Adipose tissue (tissue), 3 donors: ENCODE results near the gene TBX18. TPM values are rescaled to one million over a fixed set of nuclear protein-coding genes. Genes with fewer than 3 reads are reported as not detected.

Source experiments
- H3K27ac ChIP-seq: one replicate; pipeline ENCODE4 v1.5.1; 2013; ENCODE audit warnings: low read depth, low read length
- WGBS, 3 donors: extraction: QIAGEN DNeasy Blood & Tissue Kit; methylation state at CpG; one replicate each; pipeline ENCODE4 v1.1.7; 2013; 5-methylcytosine and 5-hydroxymethylcytosine counted together
- polyA plus RNA-seq, 3 donors: library from polyadenylated mRNA; stranded (reverse); fragments of 200-250 nt; gene quantifications; one replicate each; pipeline ENCODE4 v1.2.3, GENCODE V29; 2013
- donor health status: healthy with polysubstance abuse.
- donor health status: Bipolar disorder and iron deficiency.
- donor health status: healthy.

The TBX18 gene
- polyA plus RNA-seq, 3 donors, result 0.47 to 7.6 (median 4.5) TPM

GRCh38 chr6:84762220-84763002 is 2.0 kb downstream of the TBX18 start:
- WGBS, 3 donors, result 4 to 12% (median 6%) methylated on average over 40 of the region's 40 CpGs

GRCh38 chr6:84758486-84758885 is 5.9 kb downstream of the TBX18 start:
- H3K27ac ChIP-seq, result no peak overlapping the region

More at GRCh38 chr6:84762220-84763002, 2.0 kb downstream of the TBX18 start:
- no peak overlapping the region for H3K27ac ChIP-seq

GRCh38 chr6:84756877-84757276 is 7.5 kb downstream of the TBX18 start:
- no peak overlapping the region for H3K27ac ChIP-seq
- 79 to 83% (median 82%) methylated on average over 6 of the region's 6 CpGs for WGBS, 3 donors

GRCh38 chr6:84756466-84756865 is 7.9 kb downstream of the TBX18 start:
- H3K27ac ChIP-seq, result no peak overlapping the region
- WGBS, 3 donors, result 70 to 86% (median 85%) methylated on average over 7 of the region's 7 CpGs

- WGBS, 3 donors, result 41 to 55% (median 42%) methylated on average over 1 of the region's 1 CpG
Measured at GRCh38 chr6:84753173-84753572, 11.2 kb downstream of the TBX18 start.

GRCh38 chr6:84752118-84752850 is 12.1 kb downstream of the TBX18 start:
- H3K27ac ChIP-seq, result no peak overlapping the region
- WGBS, 3 donors, result 64 to 79% (median 75%) methylated on average over 5 of the region's 5 CpGs

More at GRCh38 chr6:84753173-84753572, 11.2 kb downstream of the TBX18 start:
- H3K27ac ChIP-seq, result no peak overlapping the region

- no peak overlapping the region for H3K27ac ChIP-seq
Measured at GRCh38 chr6:84749181-84749580, 15.2 kb downstream of the TBX18 start.

GRCh38 chr6:84748376-84748775 is 16.0 kb downstream of the TBX18 start:
- no peak overlapping the region for H3K27ac ChIP-seq
- WGBS, 3 donors, result 50 to 74% (median 61%) methylated on average over 2 of the region's 2 CpGs

- 56 to 62% (median 60%) methylated on average over 4 of the region's 4 CpGs for WGBS, 3 donors
- no peak overlapping the region for H3K27ac ChIP-seq
Measured at GRCh38 chr6:84743616-84744015, 20.8 kb downstream of the TBX18 start.

- 49 to 71% (median 64%) methylated on average over 1 of the region's 1 CpG for WGBS, 3 donors
Measured at GRCh38 chr6:84740385-84740784, 24.0 kb downstream of the TBX18 start.

GRCh38 chr6:84739866-84740208 is 24.6 kb downstream of the TBX18 start:
- H3K27ac ChIP-seq, result no peak overlapping the region
- 77 to 96% (median 89%) methylated on average over 1 of the region's 1 CpG for WGBS, 3 donors

More at GRCh38 chr6:84740385-84740784, 24.0 kb downstream of the TBX18 start:
- H3K27ac ChIP-seq, result no peak overlapping the region

- no peak overlapping the region for H3K27ac ChIP-seq
- whole genome bisulfite sequencing, 3 donors, result 92 to 93% (median 92%) methylated on average over 2 of the region's 2 CpGs
Measured at GRCh38 chr6:84738996-84739865, 25.2 kb downstream of the TBX18 start.

GRCh38 chr6:84733889-84734288 is 30.5 kb downstream of the TBX18 start:
- H3K27ac ChIP-seq, result no peak overlapping the region
- 32 to 57% (median 53%) methylated on average over 2 of the region's 2 CpGs for WGBS, 3 donors

- H3K27ac ChIP-seq, result no peak overlapping the region
Measured at GRCh38 chr6:84731901-84732300, 32.5 kb downstream of the TBX18 start.

- 60 to 89% (median 81%) methylated on average over 3 of the region's 3 CpGs for WGBS, 3 donors
- H3K27ac ChIP-seq, result no peak overlapping the region
Measured at GRCh38 chr6:84731401-84731800, 33.0 kb downstream of the TBX18 start.

- H3K27ac ChIP-seq, result no peak overlapping the region
Measured at GRCh38 chr6:84728602-84729001, 35.8 kb downstream of the TBX18 start.

- no peak overlapping the region for H3K27ac ChIP-seq
- 60 to 75% (median 64%) methylated on average over 2 of the region's 2 CpGs for WGBS, 3 donors
Measured at GRCh38 chr6:84719152-84719551, 45.2 kb downstream of the TBX18 start.

- H3K27ac ChIP-seq, result no peak overlapping the region
- WGBS, 3 donors, result 46 to 50% (median 49%) methylated on average over 5 of the region's 5 CpGs
Measured at GRCh38 chr6:84718038-84718955, 46.1 kb downstream of the TBX18 start.
